Astrocyte of the spinal cord (primary cell): ENCODE data around the gene FBXO3.

ENCODE experiments used
- DNase-seq: peaks from one replicate; pipeline ENCODE4 v3.0.0; 2011; ENCODE audit warnings: low read depth, low spot score
- H3K4me3 ChIP-seq: 2 replicates; pipeline ENCODE4 v1.5.1; 2011; ENCODE audit warnings: low read depth, mild to moderate bottlenecking, low read length, moderate library complexity
- CTCF ChIP-seq: IDR thresholded peaks from 2 replicates; pipeline ENCODE4 v1.5.1; 2012; ENCODE audit warnings: low read depth, mild to moderate bottlenecking, low read length, inconsistent platforms
- in situ Hi-C: cut with HindIII; loops from 2 replicates; pipeline ENCODE4 v1.10.0; 2017; ENCODE audit warnings: low sequenced_read_pairs

FBXO3 gene

DNA sequence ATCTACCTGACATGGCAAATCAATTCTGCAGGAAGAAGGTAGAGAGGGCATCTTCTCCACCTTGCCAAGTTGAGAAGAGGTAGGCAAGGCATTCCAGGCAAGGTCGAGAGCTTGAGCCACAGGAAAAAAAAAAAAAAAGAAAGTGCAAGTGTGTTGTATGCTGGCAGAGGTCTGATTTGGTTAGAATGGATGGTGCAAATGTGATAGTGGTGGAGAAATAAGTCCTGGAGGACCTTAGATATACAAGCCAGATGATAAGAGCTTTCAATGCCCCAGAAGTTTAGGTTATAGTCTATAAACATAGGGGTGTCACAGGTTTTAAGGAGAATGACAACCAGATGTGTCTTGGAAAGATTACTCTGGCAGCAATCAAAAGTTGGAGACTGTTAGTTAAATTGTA is 1.4 kb downstream of the FBXO3 start:
- in situ Hi-C loops, result no loop called here
- DNase-seq, result no peak
- no peak for TF ChIP-seq CTCF
- H3K4me3 ChIP-seq, result no peak overlapping the region

DNA sequence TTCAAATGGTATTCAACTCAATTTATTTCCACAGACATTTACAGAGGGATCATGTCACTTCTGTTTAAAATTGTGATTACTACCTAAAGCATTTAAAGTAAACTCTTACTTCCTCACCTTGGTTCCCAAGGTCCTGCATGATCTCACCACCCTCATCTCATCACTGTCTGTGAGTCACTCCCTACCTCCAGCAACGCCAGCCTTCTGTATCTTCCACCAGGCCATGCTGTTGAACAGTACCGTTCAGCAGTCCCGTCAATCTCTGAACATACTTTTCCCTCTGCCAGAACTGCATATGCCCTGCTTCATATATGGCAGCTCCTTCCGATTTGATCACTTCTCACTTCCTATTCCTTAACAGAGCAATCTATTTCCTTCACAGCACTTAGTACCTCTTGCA is 2.0 kb downstream of the FBXO3 start:
- no peak overlapping the region for H3K4me3 ChIP-seq
- in situ Hi-C loops, result no loop called here
- DNase-seq, result peak; percentile 9
- TF ChIP-seq CTCF, result no peak

DNA sequence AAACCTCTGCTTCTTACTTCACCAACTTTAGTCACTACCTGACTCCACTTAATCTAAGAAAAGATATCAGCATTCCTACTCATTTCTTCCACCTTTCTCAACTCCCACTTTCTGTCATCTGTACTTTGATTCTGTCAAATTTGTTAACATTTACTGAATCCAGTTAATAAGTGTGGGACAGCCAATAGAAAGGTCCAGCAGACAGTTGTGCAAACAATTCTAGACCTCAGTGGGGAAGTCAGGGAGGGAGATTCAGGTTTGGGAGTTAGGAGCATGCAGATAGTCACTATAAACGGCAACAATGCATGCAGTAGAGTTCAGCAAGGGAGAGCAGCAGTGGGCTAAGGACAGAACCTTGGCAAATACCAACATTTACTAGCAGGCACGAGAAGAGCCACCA is 4.1 kb downstream of the FBXO3 start:
- TF ChIP-seq CTCF, result no peak
- DNase-seq, result no peak
- no peak overlapping the region for H3K4me3 ChIP-seq
- in situ Hi-C loops, result no loop called here

DNA sequence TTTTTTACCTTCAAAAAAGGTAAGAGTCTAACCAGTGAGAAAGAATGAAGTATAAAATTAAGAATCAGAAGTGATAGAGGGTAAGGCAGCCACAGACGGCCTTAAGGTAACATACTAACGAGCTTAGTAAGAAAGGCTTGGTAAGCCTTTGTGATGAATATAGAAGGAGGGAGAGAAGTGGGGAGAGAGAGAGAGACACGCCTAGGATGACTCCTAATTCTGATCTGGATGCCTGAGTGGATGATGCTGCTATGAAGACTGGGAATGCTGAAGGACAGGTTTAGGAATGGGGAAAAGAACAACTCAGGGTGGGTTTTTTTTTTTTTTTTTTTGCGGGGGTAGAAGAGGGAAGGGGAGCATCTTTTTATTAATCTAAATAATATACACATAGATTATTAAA is 4.8 kb downstream of the FBXO3 start:
- no peak overlapping the region for H3K4me3 ChIP-seq
- in situ Hi-C loops, result no loop called here
- DNase-seq, result no peak
- no peak for TF ChIP-seq CTCF

GRCh38 chr11:33767624-33768023 is 6.7 kb downstream of the FBXO3 start:
- H3K4me3 ChIP-seq, result no peak overlapping the region
- TF ChIP-seq CTCF, result no peak
- in situ Hi-C loops, result no loop called here
- DNase-seq, result no peak

DNA sequence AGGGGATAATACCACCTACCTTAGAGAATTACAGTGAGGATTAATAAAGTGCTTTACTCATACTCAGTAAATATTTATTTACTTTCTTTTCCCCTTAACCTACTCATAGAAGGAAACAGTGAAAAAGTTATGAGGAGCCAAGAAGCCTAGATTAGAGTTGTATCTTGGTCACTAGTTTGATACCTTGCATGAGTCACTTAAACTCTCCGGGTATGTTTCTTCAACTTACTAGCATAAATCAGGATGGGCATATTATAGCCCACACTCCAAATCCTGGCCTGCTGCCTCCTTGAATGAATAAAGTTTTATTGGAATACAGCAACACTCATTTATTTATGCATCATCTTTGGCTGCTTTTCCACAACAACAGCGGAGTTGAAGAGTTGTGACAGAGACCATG is 8.2 kb downstream of the FBXO3 start:
- TF ChIP-seq CTCF, result no peak
- no peak for DNase-seq
- in situ Hi-C loops, result no loop called here
- no peak overlapping the region for H3K4me3 ChIP-seq

DNA sequence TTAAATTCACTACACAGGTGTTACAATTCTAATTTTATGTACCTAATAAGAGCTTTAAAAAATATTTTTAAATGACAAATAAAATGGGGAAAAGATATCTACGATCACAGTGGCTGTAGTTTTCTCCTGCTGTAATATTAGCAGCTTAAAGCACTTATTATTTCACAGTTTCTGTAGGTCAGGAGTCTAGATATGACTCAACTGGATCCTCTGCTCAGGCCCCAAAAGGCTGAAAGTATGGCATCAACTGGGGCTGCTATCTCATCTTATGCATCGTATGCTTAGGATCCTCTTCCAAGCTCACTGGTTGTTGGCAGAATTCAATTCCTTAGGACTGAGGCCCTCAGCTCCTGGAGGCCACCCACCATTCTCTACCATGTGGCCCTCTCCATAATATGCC is 12.8 kb downstream of the FBXO3 start:
- in situ Hi-C loops, result no loop called here
- no peak for DNase-seq
- H3K4me3 ChIP-seq, result no peak overlapping the region
- TF ChIP-seq CTCF, result no peak
